Suprapubic skin (tissue), 4 donors: ENCODE data around the gene DNHD1. TPM values are rescaled to one million over a fixed set of nuclear protein-coding genes. Genes with fewer than 3 reads are reported as not detected.

Experiments
- DNase-seq, 2 donors: peaks; one replicate each; pipeline ENCODE4 v3.0.0-alpha.2; 2019; ENCODE audit warnings: low spot score in 2 of 2
- H3K27ac ChIP-seq: fragments of 200-600 bp; sonication (generic); one replicate; pipeline ENCODE4 v1.5.1; 2019
- H3K27me3 ChIP-seq: fragments of 200-600 bp; sonication (generic); one replicate; pipeline ENCODE4 v1.5.1; 2019
- H3K36me3 ChIP-seq: fragments of 200-600 bp; sonication (generic); one replicate; pipeline ENCODE4 v1.5.1; 2019
- H3K4me1 ChIP-seq: fragments of 200-600 bp; sonication (generic); one replicate; pipeline ENCODE4 v1.5.1; 2019
- H3K4me3 ChIP-seq: fragments of 200-600 bp; sonication (generic); one replicate; pipeline ENCODE4 v1.5.1; 2019; ENCODE audit warnings: mild to moderate bottlenecking
- H3K9me3 ChIP-seq: fragments of 200-600 bp; sonication (generic); one replicate; pipeline ENCODE4 v1.5.1; 2019
- CTCF ChIP-seq, 2 donors: fragments of 200-600 bp in 1 of 2; fragments of 450-650 bp in 1 of 2; sonication (generic) in 1 of 2; IDR thresholded peaks; one replicate each; pipeline ENCODE4 v1.5.1; 2016 to 2019; ENCODE audit warnings: antibody characterized with exemption in 2 of 2, mild to moderate bottlenecking in 1 of 2, moderate library complexity in 1 of 2
- EP300 ChIP-seq: sonication (generic); formaldehyde crosslinking; IDR thresholded peaks from one replicate; pipeline ENCODE4 v1.6.1; 2017; ENCODE audit warnings: antibody characterized with exemption
- POLR2A ChIP-seq, 2 donors: fragments of 450-650 bp; IDR thresholded peaks; one replicate each; pipeline ENCODE4 v1.6.1; 2017; ENCODE audit warnings: antibody characterized with exemption in 2 of 2, mild to moderate bottlenecking in 2 of 2, moderate library complexity in 2 of 2
- POLR2AphosphoS5 ChIP-seq, 3 donors: sonication (generic); formaldehyde crosslinking; IDR thresholded peaks; one replicate each; pipeline ENCODE4 v1.6.1; 2017; ENCODE audit warnings: antibody characterized with exemption in 3 of 3
- WGBS: methylation state at CpG from one replicate; pipeline ENCODE4 v1.1.5; 2018; 5-methylcytosine and 5-hydroxymethylcytosine counted together
- total RNA-seq, 4 donors: library from RNA; depleted of rRNA; stranded (reverse); fragments of >200 nt; gene quantifications; one replicate each; pipeline ENCODE4 v1.1.0, GENCODE V29; 2016

The DNHD1 gene, protein sequence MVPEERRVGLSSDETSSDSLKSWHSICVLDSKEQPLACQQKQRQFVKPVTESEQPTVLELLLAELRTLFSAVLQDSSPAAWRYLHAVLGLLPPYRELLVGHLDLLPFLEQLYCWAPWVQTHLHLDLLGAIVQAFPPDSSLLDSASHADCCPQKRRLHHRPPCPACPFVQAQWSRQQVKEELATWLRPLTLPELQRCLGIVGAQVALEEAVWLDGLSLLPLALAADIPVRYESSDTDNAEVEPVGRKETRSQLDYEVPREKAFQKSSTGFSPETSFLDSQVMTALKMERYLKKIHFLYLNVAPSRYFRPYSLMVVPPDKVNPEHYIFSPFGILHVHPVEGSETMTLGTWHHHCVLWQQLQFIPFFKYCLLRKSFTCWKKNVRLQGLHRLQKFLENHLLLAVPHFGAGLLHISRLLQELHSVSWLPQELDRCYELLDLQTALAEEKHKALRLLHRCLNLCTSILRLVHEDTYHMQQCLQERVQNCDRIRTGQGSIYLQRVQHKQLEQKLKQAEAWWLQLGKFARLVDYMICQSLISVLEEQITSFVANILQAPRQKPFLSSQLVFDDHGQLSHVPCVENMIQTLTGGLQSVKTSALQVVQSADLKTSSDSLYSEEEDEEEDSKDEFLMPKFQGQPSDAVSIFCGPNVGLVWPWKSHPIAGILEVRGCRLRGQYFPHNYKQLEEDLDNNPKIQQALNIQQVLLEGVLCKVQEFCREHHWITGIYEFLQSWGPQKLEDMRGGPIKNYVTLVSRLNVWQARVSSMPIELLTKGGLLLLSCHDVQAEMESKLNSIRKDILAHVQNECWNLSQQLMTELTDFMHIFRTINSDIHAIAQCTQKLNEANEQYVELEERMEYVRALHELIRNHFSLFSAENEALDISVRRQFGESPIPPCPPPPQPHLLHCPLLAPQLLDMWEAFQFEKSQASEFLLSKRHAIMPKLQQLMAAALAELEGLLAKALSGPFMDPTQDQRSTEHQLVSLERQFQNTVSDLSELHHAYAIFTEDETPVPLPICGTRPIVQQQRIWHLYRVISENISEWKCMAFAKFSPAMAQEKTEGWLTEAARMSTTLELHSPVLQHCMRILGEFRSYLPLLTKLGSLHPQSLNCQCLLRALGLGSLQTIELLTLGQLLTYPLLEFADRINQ (N-terminal part only)
- 10 to 100 TPM in 2 of 4 donors, 1 to 10 TPM in 2; 6.2 to 32.0 (median 9.6) TPM for total RNA-seq

- no peak for TF ChIP-seq CTCF (IDR thresholded peaks at IDR 0.05)
- Histone ChIP-seq H3K4me1 (no peaks in the 10 kb centered on the region), H3K4me3 (no peak within 1 kb of the TSS), H3K36me3 (peaks cover 13% of the 10 kb centered on the region), H3K9me3 (no peaks in the 10 kb centered on the region), H3K27me3 (no peaks in the 10 kb centered on the region), H3K27ac (no peak within 1 kb of the TSS)
- DNase-seq, result no peak
- 53% methylated on average over 31 of the region's 33 CpGs for WGBS
Measured at GRCh38 chr11:6497069-6497839, at the start of gene DNHD1. Gene DNHD1, plus strand, starts transcription at chr11:6497280. Its CDS starts 936 bp downstream, at chr11:6498216.

- H3K4me1 ChIP-seq, result no peaks in the 10 kb centered on the region
- TF ChIP-seq CTCF (IDR thresholded peaks at IDR 0.05), result no peak
- no peak for TF ChIP-seq POLR2A (IDR thresholded peaks at IDR 0.05)
- TF ChIP-seq EP300, result no peak
- TF ChIP-seq POLR2AphosphoS5 (IDR thresholded peaks at IDR 0.05), result no peak
- peaks cover 57% of the 10 kb centered on the region for H3K36me3 ChIP-seq
- DNase-seq, result no peak
- H3K27me3 ChIP-seq, result no peaks in the 10 kb centered on the region
- H3K27ac ChIP-seq, result no peak overlapping the region
- WGBS, result 84% methylated on average over 3 of the region's 3 CpGs
- H3K9me3 ChIP-seq, result no peaks in the 10 kb centered on the region
- no peak overlapping the region for H3K4me3 ChIP-seq
Measured at GRCh38 chr11:6448574-6448973, 48.5 kb upstream of the DNHD1 start.

DNA sequence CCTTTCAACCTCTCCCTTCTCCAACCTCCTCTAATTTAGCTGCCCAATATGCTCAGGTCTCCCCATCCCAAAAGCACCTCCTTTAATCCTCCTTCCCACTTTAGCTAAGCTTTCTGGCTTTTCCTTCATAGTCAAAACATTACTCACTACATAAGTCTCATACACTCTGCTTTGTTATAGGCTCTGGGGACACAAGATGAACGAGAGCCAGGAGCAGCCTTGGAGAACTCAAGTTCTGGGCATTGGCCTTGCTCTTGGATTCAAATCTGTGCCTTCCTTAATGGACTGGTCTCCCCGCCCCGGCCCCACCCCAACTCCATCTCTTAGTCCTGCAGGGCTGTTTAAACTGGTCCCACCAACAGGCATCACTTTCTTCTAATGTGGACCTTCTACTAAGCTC is 44.9 kb upstream of the DNHD1 start:
- 91% methylated on average over 3 of the region's 3 CpGs for WGBS
- no peaks in the 10 kb centered on the region for H3K9me3 ChIP-seq

GRCh38 chr11:6453152-6453551 is 43.9 kb upstream of the DNHD1 start:
- Histone ChIP-seq H3K4me1 (no peaks in the 10 kb centered on the region), H3K27me3 (no peaks in the 10 kb centered on the region), H3K9me3 (no peaks in the 10 kb centered on the region), H3K4me3 (no peak overlapping the region), H3K27ac (no peak overlapping the region), H3K36me3 (peaks cover 94% of the 10 kb centered on the region)
- TF ChIP-seq CTCF (IDR thresholded peaks at IDR 0.05), result no peak
- no peak for DNase-seq
- 95% methylated on average over 2 of the region's 2 CpGs for WGBS

More for the DNA sequence above, 44.9 kb upstream of the DNHD1 start:
- H3K27ac ChIP-seq, result no peak overlapping the region
- no peak overlapping the region for H3K4me3 ChIP-seq
- no peak for DNase-seq
- peaks cover 93% of the 10 kb centered on the region for H3K36me3 ChIP-seq
- no peaks in the 10 kb centered on the region for H3K27me3 ChIP-seq
- no peaks in the 10 kb centered on the region for H3K4me1 ChIP-seq
- TF ChIP-seq CTCF (IDR thresholded peaks at IDR 0.05) (no peak), EP300 (no peak), POLR2AphosphoS5 (IDR thresholded peaks at IDR 0.05) (no peak), POLR2A (IDR thresholded peaks at IDR 0.05) (no peak)
